ENCODE results near the gene TNFSF12.

TNFSF12 gene

GRCh38 chr17:7562208-7562605 is 13.3 kb downstream of the TNFSF12 start:
- peak in 1 of 10 donors; percentile 70 for DNase-seq
- intact Hi-C loops (cut with DNase I) = loop anchor here (5.0 kb wide), 1 partner anchor 210 kb away; the partner anchor contains the start of gene KCTD11

- intact Hi-C loops (cut with DNase I) = loop anchor here (5.0 kb wide), 1 partner anchor 211 kb away; the partner anchor contains the start of gene KCTD11
- DNase-seq = peak in 2 of 10 donors; percentile 40 to 59
Measured at GRCh38 chr17:7563115-7563869, 14.4 kb downstream of the TNFSF12 start.

GRCh38 chr17:7569571-7569970 is 20.7 kb downstream of the TNFSF12 start:
- intact Hi-C loops (cut with DNase I) = no loop called here
- no peak for DNase-seq

GRCh38 chr17:7570351-7570750 is 21.5 kb downstream of the TNFSF12 start:
- intact Hi-C loops (cut with DNase I) = loop anchor here (5.0 kb wide), 1 partner anchor 117 kb away; the partner anchor contains the start of genes TP53 and WRAP53
- peak in 1 of 10 donors; percentile 65 for DNase-seq

- intact Hi-C loops (cut with DNase I) = loop anchor here (5.0 kb wide), 1 partner anchor 115 kb away; the partner anchor contains the start of genes TP53 and WRAP53
Measured at GRCh38 chr17:7572338-7572587, 23.4 kb downstream of the TNFSF12 start.

GRCh38 chr17:7572588-7573323 is 23.9 kb downstream of the TNFSF12 start:
- intact Hi-C loops (cut with DNase I) = loop anchor here (1.0 to 5.0 kb wide), 2 partner anchors 11 to 115 kb away; partner anchors contain the start of genes MPDU1, TP53 and WRAP53
- DNase-seq = peak in 9 of 10 donors; percentile 99 to 100 (median 100)

More at GRCh38 chr17:7572338-7572587, 23.4 kb downstream of the TNFSF12 start:
- DNase-seq = peak in 1 of 10 donors; percentile 100

GRCh38 chr17:7573324-7574080 is 24.6 kb downstream of the TNFSF12 start:
- DNase-seq = peak; percentile 79 to 98 (median 86)
- intact Hi-C loops (cut with DNase I) = loop anchor here (1.0 to 5.0 kb wide), 2 partner anchors 10 to 114 kb away; partner anchors contain the start of genes MPDU1, TP53 and WRAP53

GRCh38 chr17:7574176-7574953 is 25.5 kb downstream of the TNFSF12 start:
- intact Hi-C loops (cut with DNase I) = loop anchor here (5.0 kb wide), 1 partner anchor 113 kb away; the partner anchor contains the start of genes TP53 and WRAP53

GRCh38 chr17:7575481-7575883 is 26.6 kb downstream of the TNFSF12 start:
- intact Hi-C loops (cut with DNase I) = no loop called here
- DNase-seq = peak in 1 of 10 donors; percentile 17

More at GRCh38 chr17:7574176-7574953, 25.5 kb downstream of the TNFSF12 start:
- DNase-seq = peak in 2 of 10 donors; percentile 8 to 13

- intact Hi-C loops (cut with DNase I) = no loop called here
- DNase-seq = peak in 1 of 10 donors; percentile 20
Measured at GRCh38 chr17:7575959-7576358, 27.1 kb downstream of the TNFSF12 start.

- intact Hi-C loops (cut with DNase I) = no loop called here
- peak in 2 of 10 donors; percentile 25 to 35 for DNase-seq
Measured at GRCh38 chr17:7576432-7576937, 27.6 kb downstream of the TNFSF12 start.

- intact Hi-C loops (cut with DNase I) = no loop called here
Measured at GRCh38 chr17:7577327-7578199, 28.7 kb downstream of the TNFSF12 start.

GRCh38 chr17:7579001-7579833 is 30.4 kb downstream of the TNFSF12 start, which contains the start of gene CD68:
CD68 (plus strand) TSS chr17:7579638; CDS start chr17:7579678, 40 bp downstream.
- intact Hi-C loops (cut with DNase I) = no loop called here
- DNase-seq = peak in 1 of 10 donors; percentile 34

More at GRCh38 chr17:7577327-7578199, 28.7 kb downstream of the TNFSF12 start:
- peak in 2 of 10 donors; percentile 35 to 43 for DNase-seq

GRCh38 chr17:7579834-7580603 is 31.2 kb downstream of the TNFSF12 start:
- DNase-seq = peak in 1 of 10 donors; percentile 43

GRCh38 chr17:7580604-7581575 is 32.0 kb downstream of the TNFSF12 start:
- intact Hi-C loops (cut with DNase I) = loop anchor here (10.0 kb wide), 1 partner anchor 146 kb away; the partner anchor contains the start of genes FGF11 and TMEM102
- peak in 1 of 10 donors; percentile 53 for DNase-seq

More at GRCh38 chr17:7579834-7580603, 31.2 kb downstream of the TNFSF12 start:
- intact Hi-C loops (cut with DNase I) = loop anchor here (10.0 kb wide), 1 partner anchor 145 kb away; the partner anchor contains the start of genes FGF11 and TMEM102
